Activated gamma-delta T cell (primary cell): ENCODE data around the gene CALR.

Source experiments
- DNase-seq: peaks from one replicate; lab custom pipeline; 2025; lab: John Stamatoyannopoulos, UW

The CALR gene

DNA sequence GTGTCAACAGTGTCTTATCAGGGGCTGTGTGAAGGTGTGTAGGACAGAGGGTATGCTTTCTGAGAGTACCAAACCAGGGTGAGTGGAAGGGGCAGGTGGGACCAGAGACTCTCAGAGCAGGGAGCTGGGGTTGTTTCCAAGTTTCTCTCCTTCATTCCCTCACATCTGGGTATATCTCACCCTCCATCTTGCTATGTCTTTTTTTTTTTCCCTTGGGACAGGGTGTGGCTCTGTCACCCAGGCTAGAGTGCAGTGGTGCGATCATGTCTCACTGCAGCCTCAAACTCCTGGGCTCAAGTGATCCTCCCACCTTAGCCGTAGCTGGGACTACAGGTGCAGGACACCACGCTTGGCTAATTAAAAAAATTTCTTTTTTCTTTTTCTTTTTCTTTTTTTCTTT, 41.6 kb downstream of the CALR start:
- no peak for DNase-seq

GRCh38 chr19:12982648-12983047, 44.2 kb downstream of the CALR start:
- DNase-seq: no peak

GRCh38 chr19:12983091-12983490, 44.7 kb downstream of the CALR start:
- DNase-seq: no peak

GRCh38 chr19:12983542-12984142, 45.2 kb downstream of the CALR start:
- DNase-seq: peak; percentile 69

DNA sequence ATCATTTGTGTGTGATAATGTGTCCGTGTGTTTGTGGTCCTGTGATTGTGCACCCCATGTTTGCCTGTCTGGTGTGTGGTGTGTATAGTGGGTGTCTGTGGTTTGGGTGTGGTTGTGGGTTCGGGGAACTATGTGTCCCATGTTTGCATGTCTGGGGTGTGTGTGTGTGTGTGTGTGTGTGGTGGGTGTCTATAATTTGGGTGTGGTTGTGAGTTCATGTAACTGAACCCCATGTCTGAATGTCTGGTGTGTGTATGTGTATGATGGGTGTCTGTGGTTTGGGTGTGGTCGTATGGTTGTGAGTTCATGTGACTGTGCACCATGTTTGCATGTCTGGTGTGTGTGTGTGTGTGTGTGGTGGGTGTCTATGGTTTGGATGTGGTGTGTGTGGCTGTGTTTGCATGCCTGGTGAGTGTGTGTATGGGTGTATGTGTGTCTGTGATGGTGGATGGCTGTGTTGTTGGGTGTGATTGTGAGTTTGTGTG, 45.8 kb downstream of the CALR start:
- DNase-seq: no peak

GRCh38 chr19:12984683-12985048, 46.3 kb downstream of the CALR start:
- DNase-seq: no peak

- DNase-seq: no peak
Observed at GRCh38 chr19:12985049-12985776, 46.8 kb downstream of the CALR start.

GRCh38 chr19:12986726-12987125, 48.3 kb downstream of the CALR start:
- no peak for DNase-seq

DNA sequence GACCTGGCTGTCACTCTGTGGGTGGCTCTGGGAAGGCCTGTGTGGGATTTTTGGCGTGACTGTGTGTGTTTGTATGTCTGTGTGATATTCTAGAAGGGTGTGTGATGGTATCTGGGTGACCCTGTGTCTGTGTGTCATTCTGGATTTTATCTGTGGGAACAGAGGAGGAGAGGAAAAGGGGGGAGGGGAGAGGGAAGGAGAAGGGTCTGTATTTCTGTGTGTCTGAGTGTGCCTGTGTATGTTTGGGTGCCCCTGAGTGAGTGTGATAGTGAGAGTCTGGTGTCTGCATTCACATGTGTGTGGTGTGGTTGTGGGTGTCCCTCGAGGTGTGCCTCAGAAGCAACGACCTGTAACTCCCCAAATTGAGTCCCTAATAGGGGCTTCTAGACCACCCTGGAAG, 48.8 kb downstream of the CALR start:
- DNase-seq: no peak

- no peak for DNase-seq
Observed at GRCh38 chr19:12987781-12988180, 49.4 kb downstream of the CALR start.

GRCh38 chr19:12990431-12990830, 52.0 kb downstream of the CALR start:
- DNase-seq: no peak

GRCh38 chr19:12990853-12991252, 52.4 kb downstream of the CALR start:
- DNase-seq: no peak

GRCh38 chr19:12991296-12991695, 52.9 kb downstream of the CALR start:
- no peak for DNase-seq

DNA sequence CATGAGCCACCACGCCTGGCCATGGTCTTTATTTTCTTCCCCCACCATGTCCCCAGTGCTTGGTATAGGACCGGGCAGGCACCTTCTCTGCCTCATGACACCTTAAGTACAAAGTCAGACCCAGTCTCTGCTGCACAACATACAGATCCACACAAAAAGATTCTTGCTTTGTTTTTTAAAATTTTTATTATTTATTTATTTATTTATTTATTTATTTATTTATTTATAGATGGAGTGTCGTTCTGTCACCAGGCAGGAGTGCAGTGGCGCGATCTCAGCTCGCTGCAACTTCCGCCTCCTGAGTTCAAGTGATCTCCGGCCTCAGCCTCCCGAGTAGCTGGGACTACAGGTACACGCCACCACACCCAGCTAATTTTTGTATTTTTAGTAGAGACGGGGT, 54.3 kb downstream of the CALR start:
- DNase-seq: no peak

GRCh38 chr19:12993562-12993961, 55.2 kb downstream of the CALR start:
- DNase-seq: no peak
